Posterior vena cava (tissue), 2 donors: ENCODE measurements around the gene MAP3K7CL. TPM values are rescaled to one million over a fixed set of nuclear protein-coding genes. Genes with fewer than 3 reads are reported as not detected.

Source experiments
- DNase-seq: peaks from one replicate; pipeline ENCODE4 v3.0.0-alpha.2; 2020; ENCODE audit warnings: low spot score
- intact Hi-C, 2 donors: fragments of 100-400 bp; cut with DNase I; formaldehyde crosslinking; loops; one replicate each; pipeline versions ENCODE4 v1.14.1 to v1.14.2; 2022 to 2023
- total RNA-seq, 2 donors: library from RNA; stranded (reverse); fragmentation: NEBNext Ultra II Directional; extraction: Animal tissue kit (Norgen Biotek cat#: 25700); gene quantifications; one replicate each; pipeline ENCODE4 v1.2.1, GENCODE V29; 2021
- donor health status: DM: yes; HTN: yes; CAD: no.
- donor health status: DM: yes; HTN: yes; CAD: no.

Gene MAP3K7CL
- total RNA-seq, 2 donors from 2014 or later = 17.1 to 58.0 TPM

DNA sequence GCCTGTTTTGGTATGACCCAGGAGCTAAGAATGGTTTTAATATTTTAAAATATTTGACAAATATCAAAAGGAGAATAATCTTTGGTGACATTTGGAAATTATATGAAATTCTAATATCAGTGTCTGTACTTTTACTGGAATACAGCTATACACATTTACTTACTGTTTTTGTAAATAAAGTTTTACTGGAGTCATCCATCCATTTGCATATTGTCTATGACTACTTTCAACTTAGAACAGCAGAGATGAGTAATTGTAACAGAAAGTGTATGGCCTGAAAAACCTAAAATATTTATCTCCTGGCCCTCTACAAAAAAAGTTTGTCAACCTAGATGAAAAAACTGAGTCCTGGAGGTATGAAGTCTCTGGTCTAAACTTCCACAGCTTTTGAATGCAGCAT is 5.8 kb upstream of the MAP3K7CL start:
- DNase-seq = no peak
- intact Hi-C loops = no loop called here

DNA sequence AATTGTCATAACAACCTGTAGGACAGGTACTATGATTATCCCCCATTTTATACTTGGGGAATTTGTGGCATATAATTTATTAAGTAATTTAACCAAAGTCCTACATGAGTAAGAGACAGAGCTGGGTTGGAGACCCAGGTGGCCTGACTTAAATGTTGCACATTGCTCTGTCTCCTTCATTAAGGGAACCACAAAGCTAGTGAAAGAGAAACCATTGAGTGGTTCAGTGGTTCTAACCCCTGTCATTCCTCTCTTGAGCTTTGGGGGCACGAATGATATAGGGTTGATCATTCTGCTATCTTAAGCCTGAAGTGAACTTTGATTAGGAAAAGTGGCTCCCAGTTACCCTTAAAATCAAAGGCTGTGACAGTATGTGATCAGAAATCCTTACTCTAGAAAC is 5.3 kb upstream of the MAP3K7CL start:
- DNase-seq = no peak
- intact Hi-C loops = no loop called here

DNA sequence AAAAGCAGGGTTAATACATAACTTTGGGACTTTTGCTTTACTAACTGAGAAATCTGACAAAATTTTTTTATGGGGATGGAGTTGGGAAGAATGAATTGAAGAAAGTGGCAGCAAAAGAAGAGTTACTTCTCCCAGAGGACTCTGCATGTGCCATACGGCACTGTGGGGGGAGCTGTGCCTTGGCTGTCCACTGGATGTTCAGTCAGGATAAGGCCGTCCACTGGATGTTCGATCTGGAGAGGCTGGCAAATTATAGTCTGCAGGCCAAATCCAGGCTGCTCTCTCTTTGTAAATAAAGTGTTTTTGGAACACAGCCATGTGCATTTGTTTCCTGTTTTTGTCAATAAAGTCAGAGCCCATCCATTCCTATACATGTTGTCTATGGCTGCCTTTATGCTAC is 4.5 kb upstream of the MAP3K7CL start:
- no peak for DNase-seq
- intact Hi-C loops = no loop called here

DNA sequence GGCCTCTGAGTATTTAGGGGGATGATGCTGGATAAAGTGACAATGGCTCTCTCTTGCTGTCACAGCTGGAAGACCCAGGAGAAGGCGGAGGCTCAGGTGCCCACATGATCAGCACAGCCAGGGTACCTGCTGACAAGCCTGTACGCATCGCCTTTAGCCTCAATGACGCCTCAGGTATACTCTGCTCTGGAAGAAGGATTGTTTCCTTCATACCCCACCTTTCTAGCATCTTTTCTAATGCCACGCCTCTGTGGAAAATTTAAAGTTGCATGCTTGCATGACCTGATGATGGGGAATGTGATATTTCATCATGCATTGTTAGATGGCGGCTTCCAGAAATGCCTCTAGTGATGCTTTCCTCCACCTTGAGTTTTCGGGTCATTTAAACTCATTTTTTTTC is 2.8 kb downstream of the MAP3K7CL start:
- no peak for DNase-seq
- intact Hi-C loops = no loop called here

DNA sequence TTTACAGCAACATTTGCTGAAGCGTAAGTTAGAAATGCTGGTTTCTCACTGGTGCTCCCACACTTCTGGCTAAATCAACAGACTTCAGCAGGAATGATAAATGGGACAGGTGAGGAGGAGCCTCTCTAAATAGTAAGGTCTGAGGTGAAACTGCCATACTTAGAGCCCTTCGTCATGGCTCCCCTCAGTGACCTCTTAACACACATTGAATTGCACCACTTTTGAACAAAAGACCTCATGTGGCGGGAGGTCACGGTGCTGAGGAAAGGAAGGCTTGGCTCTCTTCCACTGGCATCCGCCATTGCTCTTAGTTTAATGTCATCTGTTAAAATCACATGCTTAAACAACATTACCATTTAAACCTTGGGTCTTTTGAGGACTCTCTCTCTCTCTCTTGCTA is 3.4 kb downstream of the MAP3K7CL start:
- intact Hi-C loops = no loop called here
- no peak for DNase-seq

DNA sequence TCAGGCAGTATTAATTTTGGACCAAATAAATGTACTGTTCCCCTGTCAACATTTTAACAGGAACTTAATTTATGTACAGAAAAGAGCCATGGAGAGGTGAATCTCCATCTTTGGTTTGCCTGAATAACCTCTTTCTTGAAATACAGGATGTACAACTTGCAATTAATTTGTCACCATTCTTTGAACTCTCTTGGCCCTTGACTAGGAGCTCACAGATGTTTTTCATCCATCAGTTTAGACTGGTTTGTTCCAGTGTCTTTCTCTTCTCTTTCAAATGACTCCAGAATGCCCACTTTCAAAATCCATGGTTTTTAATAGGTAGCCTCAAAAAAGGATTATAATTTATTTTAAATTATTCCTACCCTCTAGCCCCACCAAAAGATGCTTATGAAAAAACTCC is 5.0 kb downstream of the MAP3K7CL start:
- intact Hi-C loops = no loop called here

DNA sequence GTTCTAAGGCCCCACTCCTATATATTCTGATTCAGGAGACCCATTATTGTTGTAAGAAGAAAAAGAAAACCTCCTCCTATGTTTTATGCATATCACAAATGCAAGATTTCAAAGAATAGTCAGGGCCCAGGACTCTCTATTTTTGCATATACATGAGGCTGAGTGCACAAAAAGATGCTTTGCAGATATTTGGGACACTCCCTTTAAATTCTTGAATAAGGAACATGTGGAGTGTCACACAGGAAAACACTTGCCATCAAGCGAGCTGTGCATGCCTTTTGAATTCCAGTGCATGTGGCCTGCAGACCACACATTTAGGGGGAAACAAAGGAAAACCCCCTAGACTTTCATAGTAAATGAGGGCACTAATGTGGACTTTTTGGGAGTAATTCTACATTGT is 5.6 kb downstream of the MAP3K7CL start:
- no peak for DNase-seq
- intact Hi-C loops = no loop called here

More for the DNA sequence above, 5.0 kb downstream of the MAP3K7CL start:
- DNase-seq = no peak

DNA sequence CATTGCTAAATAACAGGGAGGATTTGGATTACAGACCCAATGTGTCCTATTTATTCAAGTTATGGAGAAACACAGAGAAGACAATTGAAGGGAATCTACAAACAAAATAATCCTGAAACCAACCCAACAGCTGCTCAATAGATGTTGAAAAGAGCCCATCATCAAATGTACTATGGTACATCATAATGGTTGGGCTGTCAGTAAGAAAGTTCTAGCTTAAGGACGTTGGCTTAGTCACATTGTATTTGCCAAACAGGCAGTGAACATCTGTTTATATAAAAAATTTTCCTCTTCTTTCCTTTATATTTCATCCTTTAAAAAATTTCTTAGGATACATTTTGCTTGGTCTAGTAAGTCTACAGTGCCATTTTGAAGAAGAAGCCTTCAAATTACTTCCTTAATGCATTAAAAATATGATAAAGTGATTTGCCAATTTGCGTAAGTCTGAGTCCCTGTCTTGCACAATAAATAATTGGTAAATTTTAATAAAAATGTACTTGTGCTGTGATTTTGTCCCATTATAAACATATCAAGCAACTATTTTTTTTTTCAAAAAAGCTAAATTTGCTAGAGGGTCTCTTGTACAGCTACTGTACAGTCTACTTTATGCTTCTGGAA is 14.4 kb downstream of the MAP3K7CL start:
- DNase-seq = no peak
- intact Hi-C loops = no loop called here

DNA sequence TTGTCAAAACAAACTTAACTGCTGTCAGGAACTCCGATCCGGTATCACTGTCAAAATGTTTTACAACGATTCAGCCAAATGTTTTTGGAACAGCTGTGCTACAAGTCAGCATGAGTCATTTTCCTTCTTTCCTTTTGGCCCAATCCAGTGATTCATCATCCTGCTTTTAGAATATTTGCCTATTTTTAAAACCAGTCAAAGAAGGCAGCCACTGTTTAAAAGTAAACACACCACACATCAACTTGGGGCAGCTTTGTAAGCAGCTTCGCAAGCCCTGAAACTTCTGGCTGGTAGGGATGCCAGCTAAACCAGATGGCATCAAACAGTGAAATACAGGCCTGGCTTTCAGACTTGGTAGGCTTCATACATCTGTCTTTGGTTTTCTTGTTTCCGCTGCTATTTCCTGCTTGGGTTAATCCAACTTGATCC is 14.9 kb downstream of the MAP3K7CL start:
- DNase-seq = no peak
- intact Hi-C loops = no loop called here

DNA sequence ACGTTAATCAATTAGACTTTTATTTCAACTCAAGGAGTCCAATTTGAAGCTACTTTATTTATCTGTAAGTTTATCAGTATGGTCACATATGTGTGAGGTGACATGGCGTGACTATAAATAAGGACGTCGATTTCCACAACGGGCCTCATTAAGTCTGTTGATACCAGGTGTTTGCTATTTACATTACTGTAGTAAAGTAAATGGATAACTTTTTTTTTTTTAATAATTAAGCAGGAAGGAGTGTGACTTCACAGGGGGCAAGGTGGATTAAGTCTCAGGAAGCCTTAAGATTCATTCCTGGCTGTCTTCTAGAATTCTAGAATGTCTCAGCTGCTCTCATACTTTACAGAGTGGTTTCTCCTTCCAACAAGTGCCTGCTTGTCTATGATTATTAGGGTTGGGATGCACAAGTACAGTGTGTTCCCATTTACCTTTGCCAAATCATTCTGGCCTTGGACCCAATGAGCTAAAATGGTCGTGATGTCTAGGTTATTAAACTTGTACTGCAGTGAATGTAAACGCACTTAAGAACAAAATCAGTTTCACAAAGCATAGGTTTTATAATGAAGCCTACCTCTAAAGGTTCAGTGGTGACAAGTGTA is 15.5 kb downstream of the MAP3K7CL start:
- intact Hi-C loops = no loop called here
- no peak for DNase-seq

DNA sequence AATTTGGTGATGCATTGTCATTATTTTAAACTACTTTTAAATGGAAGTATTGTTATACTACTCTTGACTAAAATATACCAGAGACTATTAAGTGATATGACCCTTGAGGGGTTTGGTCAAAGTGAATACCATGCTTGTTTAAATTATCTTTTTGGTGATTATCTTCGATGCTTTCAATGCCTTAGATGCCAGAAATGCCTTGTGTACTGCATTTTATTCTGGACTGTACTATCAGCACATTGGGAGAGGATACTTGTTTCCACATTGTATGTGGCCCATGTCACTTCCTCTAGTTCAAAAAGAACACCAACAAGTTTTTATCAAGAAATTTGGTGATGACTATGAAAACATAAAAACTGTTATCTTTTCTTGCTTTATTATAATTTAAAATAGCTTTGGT is 16.3 kb downstream of the MAP3K7CL start:
- intact Hi-C loops = no loop called here
- DNase-seq = no peak

DNA sequence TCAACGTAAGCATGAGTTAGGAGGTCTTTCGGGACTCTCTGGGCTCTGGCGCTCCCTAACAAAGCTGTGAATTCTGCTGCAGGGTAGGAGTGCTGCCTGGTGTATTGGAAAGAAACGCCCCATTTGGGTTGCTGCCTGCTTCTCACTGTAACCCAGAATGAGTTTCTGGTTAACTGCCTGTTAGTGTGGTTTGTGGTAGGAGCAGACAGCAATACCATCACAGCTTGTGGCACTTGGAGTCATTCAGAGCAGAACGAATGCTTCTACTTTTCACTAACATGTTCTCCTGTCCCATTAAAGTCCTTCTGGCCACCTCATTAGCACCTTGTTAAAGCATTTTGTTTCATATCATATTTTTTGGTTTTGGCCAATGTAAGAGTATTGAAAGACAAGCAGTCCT is 18.1 kb downstream of the MAP3K7CL start:
- DNase-seq = no peak
- intact Hi-C loops = no loop called here

DNA sequence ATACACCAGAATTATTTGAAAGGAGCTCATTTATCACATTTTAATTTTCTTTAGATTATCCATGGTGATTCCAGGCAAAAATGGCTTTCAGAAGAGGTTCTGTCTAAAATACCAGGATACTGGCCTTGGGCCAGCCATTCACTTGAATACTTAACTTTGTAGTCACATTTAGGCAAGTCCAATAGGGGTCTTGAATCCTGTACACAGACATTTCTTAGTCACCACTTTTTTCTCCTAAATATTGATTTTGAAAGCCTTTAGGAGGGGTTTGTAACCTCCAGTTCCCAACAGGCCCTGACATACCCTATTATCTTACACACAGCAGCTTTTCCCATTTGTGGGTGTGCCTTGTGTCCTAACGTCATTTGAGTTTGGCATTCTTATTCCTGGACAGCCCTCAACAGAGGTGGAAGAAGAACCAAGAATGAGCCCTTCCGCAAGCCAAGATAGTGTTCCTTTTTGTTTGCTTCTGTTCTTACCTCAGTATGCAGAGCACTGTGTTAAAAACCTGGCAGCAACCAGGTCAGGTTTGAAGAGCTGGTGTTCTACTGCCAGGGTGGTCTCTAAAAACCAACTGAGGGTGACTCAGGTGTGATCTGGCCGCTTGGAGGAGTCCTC is 19.5 kb downstream of the MAP3K7CL start:
- no peak for DNase-seq
- intact Hi-C loops = no loop called here

DNA sequence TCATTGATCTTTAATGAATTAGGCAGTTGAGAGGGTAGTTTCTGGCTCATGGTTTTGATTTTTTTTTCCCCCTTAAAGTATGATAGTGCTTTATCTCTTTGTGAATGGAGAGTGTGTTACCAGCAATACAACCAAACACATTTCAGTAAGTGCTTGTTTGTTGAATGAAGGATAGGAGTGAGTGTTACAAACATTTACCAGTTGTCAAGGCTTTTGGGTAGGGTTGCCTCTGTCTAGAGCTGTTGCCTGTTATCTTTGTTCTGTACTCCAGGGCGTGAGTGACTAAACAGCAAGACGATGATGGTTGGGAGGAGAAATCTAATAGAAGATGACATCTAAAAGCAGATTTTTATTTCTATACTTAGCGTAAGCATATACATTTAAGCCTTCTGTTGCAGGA is 21.5 kb downstream of the MAP3K7CL start:
- no peak for DNase-seq
- intact Hi-C loops = no loop called here

DNA sequence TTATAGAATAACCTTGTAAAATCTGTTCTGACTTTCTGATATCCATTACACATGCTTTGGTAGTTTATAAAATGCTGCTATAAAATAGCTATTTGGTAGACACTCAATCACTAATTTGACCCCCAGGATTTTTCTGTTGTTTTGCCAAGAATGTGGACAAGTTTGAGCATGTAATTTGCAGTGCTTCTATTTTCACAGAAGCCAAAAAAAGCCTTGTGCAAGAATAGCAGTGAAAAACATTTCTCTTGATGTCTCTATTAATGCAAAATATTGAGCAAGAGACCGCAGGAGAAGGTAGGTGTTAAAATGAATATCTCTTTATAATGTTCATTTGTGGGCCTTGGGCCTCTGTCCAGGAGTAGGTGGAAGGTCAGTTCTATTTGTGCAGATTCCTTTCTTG is 22.5 kb downstream of the MAP3K7CL start:
- no peak for DNase-seq
- intact Hi-C loops = no loop called here

DNA sequence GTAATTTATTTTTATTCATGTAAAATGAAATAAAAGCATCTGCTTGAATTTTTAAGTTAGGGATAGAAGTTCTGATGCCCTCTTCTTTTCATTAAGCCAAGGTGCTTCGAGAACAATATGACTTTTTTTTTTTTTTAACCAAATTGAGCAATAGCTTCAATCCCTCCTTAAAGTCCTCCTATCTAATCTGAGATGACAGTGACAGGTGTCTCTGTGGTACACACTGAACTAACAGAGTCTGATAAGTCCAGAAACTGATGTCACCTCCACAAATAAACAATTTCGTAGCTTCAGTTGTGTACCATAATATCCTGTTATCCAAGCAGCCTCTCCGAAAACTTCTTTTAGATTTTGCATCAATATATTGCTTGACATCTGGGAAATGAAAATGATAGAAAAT is 23.8 kb downstream of the MAP3K7CL start:
- no peak for DNase-seq
- intact Hi-C loops = no loop called here

DNA sequence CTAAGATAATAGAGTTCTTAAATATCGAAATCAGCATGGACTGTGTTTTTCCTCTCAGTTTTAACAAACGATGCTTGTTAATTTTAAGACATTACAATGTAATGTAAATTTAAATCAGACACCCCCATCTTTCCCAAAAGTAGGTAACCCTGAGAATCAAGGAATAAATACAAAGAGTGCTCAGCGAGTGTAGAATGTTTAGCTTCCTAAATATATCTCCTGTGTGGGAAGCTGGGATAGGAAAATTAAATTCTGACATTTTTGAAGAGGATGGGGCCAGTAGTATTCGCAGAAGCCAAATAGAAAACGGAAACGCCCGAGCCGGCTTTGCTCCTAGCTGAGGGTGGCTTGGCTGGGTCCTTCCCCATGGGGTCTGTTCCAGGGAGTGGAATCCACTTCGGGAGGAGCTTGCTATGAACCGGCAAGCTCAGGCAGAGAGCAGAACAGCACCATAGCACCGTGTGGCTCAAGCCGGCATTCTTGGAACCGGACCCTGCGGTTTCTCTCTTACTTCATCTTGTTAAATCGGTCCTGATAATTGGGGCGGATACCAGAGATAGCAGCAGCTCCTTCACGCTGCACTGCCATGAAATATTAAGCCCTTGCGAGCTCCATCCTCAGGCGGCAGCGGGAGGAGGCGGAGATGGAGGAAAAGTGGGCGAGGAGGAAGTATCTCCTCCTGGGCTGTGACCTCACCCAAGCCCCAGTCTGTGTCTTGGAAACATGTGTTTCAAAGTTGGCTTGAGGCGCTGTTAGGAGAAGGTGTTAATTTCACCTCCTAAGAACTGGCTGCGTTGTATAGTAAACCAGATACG is 24.9 kb downstream of the MAP3K7CL start:
- intact Hi-C loops = loop anchor here in 1 of 2 donors (5.0 kb wide), 1 partner anchor 63 kb away; no protein-coding TSS in a partner anchor
- DNase-seq = peak; percentile 94

DNA sequence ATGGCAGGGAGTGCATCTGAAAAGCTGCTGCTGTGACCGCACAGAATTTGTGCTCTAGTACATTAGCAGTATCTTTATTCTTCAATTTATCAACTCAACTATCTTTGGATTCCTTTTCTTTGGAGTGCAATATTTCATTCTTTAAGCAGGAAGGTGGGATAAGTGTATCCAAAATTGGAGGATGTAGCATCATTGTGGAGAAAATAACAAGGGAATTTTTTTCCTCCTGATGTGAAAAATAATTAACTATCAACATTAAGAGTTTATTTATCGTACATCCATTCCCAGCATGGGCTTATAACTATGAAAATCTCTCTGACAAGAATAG is 25.5 kb downstream of the MAP3K7CL start:
- intact Hi-C loops = loop anchor here in 1 of 2 donors (5.0 kb wide), 1 partner anchor 64 kb away; no protein-coding TSS in a partner anchor
- DNase-seq = no peak

DNA sequence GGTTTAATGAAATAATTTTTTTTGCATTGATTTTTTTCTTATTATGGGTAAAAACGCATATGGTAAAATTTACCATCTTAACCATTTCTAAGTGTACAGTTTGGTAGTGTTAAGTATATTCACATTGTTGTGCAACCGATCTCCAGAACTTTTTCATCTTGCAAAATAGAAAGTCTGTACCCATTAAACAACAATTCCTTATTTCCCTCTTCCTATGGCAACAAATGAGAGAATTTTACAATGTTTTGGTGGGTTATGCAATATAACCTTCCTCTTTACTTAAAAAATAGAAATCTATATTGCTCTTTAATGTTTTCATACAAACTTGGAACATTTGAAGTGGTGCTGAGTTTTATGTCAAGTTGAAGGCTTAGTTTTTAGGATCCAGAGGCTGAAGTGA is 26.6 kb downstream of the MAP3K7CL start:
- intact Hi-C loops = loop anchor here in 1 of 2 donors (5.0 kb wide), 1 partner anchor 65 kb away; no protein-coding TSS in a partner anchor
- DNase-seq = no peak

DNA sequence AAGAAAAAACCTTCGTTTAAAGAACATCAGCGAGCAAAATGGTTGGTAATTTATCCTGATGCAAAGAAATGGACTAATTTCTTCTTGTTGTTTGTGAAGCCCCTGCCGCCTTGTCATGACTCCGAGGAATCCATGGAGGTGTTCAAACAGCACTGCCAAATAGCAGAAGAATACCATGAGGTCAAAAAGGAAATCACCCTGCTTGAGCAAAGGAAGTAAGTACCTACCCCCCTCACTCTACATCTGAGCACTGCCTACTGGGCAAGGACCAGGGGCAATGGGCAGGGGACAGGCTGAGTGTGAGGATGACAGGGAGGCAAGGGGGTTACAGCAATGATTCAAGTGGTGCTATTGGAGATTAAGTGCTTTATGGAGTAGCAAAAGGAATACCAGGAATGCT is 29.4 kb downstream of the MAP3K7CL start:
- DNase-seq = no peak
- intact Hi-C loops = loop anchor here (5.0 to 10.0 kb wide), 3 partner anchors 68 to 215 kb away; partner anchors contain the start of gene BACH1 (in 1 of the 2)
